HCT116 (cell line): Measurements from ENCODE around the gene PNKP.

Experiments
- CBX3 ChIP-seq: IDR thresholded peaks from 2 replicates; pipeline ENCODE4 v1.6.1; 2012; ENCODE audit warnings: low read depth
- POLR2A ChIP-seq: IDR thresholded peaks from 2 replicates; pipeline ENCODE4 v1.7.0; 2011; ENCODE audit warnings: borderline replicate concordance; ENCODE audit not compliant: insufficient read depth, insufficient read length; ENCODE audit errors: extremely low read depth
- TF ChIP-seq, protein P1 (sequence below): IDR thresholded peaks from 2 replicates; pipeline ENCODE4 v1.6.1; 2012
- TF ChIP-seq, protein P2 (sequence below), 3 experiments: fragments of 200-600 bp in 1 of 3; sonication (generic) in 1 of 3; IDR thresholded peaks in 2 of 3; conservative IDR thresholded peaks in 1 of 3; 2 replicates each; pipeline ENCODE4 v1.5.1; 2012 to 2017; ENCODE audit warnings: low read depth in 2 of 3, low read length in 2 of 3, antibody characterized with exemption in 1 of 3, borderline replicate concordance in 1 of 3, control low read depth in 1 of 3, mild to moderate bottlenecking in 1 of 3, mixed read lengths in 1 of 3, mixed run types in 1 of 3, moderate library complexity in 1 of 3; ENCODE audit not compliant: insufficient read depth in 1 of 3
- TF ChIP-seq, protein P3 (sequence below): IDR thresholded peaks from 2 replicates; pipeline ENCODE4 v1.6.1; 2012; ENCODE audit warnings: low read depth

DNA sequence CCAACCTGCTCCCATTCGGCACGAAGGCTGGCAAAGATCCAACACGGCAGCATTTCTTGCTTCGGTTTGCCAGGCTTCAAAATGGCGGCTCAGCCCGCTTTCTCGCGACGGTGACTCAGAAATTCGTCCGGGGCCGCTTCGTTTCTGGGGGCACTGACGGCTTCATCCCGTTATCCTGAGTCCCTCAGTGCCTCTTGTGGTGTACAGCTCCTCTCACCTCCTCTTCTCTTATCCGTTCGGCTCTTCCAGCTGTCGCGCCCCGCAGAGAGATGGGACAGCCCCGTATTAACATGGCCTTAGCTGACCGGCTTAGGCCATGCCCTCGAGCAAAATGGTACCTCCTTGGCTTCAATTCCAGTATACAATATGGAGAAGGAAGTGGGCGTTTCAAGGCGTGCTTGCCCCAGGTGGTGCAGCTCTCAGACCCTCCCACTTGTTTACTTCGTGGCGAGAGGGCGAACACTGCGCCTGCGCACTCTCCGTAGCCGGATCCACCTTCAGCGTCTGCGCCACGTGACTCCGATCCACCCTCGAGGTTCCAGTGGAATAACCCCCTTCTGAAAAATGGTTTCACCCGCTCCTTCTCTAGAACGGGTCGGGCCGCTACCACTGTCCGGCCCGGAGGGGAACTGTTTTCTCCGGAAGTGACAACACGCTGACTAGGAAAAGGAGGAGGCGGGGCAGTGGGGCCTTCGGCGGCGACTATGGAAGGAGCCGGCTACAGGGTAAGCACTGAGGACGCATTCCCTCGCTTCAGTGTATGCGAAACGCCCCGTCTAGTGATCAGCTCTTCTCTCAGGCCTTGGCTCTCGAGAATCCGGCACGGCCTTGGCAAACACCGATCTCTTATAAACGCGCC lies 9.9 kb upstream of the PNKP start, which contains the start of the genes AKT1S1 and TBC1D17:
- TF ChIP-seq, protein P1, sequence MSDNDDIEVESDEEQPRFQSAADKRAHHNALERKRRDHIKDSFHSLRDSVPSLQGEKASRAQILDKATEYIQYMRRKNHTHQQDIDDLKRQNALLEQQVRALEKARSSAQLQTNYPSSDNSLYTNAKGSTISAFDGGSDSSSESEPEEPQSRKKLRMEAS = no peak
- TF ChIP-seq, protein P2, sequence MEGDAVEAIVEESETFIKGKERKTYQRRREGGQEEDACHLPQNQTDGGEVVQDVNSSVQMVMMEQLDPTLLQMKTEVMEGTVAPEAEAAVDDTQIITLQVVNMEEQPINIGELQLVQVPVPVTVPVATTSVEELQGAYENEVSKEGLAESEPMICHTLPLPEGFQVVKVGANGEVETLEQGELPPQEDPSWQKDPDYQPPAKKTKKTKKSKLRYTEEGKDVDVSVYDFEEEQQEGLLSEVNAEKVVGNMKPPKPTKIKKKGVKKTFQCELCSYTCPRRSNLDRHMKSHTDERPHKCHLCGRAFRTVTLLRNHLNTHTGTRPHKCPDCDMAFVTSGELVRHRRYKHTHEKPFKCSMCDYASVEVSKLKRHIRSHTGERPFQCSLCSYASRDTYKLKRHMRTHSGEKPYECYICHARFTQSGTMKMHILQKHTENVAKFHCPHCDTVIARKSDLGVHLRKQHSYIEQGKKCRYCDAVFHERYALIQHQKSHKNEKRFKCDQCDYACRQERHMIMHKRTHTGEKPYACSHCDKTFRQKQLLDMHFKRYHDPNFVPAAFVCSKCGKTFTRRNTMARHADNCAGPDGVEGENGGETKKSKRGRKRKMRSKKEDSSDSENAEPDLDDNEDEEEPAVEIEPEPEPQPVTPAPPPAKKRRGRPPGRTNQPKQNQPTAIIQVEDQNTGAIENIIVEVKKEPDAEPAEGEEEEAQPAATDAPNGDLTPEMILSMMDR (IDR thresholded peaks at IDR 0.05 in 2 of 3, conservative IDR thresholded peaks at IDR 0.05 in 1 of 3; ENCODE audit: borderline replicate concordance in 1 of 3, insufficient read depth in 1 of 3, low read depth in 2 of 3, low read length in 2 of 3) = no peak
- TF ChIP-seq POLR2A (peak; percentile 26), CBX3 (no peak)
- TF ChIP-seq, protein P3, sequence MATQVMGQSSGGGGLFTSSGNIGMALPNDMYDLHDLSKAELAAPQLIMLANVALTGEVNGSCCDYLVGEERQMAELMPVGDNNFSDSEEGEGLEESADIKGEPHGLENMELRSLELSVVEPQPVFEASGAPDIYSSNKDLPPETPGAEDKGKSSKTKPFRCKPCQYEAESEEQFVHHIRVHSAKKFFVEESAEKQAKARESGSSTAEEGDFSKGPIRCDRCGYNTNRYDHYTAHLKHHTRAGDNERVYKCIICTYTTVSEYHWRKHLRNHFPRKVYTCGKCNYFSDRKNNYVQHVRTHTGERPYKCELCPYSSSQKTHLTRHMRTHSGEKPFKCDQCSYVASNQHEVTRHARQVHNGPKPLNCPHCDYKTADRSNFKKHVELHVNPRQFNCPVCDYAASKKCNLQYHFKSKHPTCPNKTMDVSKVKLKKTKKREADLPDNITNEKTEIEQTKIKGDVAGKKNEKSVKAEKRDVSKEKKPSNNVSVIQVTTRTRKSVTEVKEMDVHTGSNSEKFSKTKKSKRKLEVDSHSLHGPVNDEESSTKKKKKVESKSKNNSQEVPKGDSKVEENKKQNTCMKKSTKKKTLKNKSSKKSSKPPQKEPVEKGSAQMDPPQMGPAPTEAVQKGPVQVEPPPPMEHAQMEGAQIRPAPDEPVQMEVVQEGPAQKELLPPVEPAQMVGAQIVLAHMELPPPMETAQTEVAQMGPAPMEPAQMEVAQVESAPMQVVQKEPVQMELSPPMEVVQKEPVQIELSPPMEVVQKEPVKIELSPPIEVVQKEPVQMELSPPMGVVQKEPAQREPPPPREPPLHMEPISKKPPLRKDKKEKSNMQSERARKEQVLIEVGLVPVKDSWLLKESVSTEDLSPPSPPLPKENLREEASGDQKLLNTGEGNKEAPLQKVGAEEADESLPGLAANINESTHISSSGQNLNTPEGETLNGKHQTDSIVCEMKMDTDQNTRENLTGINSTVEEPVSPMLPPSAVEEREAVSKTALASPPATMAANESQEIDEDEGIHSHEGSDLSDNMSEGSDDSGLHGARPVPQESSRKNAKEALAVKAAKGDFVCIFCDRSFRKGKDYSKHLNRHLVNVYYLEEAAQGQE = no peak
